Activated naive CD4-positive, alpha-beta T cell treated with anti-CD3 and anti-CD28 coated beads, Interleukin-2, amount 50 U/mL, for 16 hours (primary cell): ENCODE measurements around the gene TSPAN2.

Experiments used
- DNase-seq: peaks from one replicate; pipeline ENCODE4 v3.0.0-alpha.2; 2020

TSPAN2 gene

GRCh38 chr1:115112496-115113375 is 23.4 kb upstream of the TSPAN2 start:
- peak; percentile 36 for DNase-seq

DNA sequence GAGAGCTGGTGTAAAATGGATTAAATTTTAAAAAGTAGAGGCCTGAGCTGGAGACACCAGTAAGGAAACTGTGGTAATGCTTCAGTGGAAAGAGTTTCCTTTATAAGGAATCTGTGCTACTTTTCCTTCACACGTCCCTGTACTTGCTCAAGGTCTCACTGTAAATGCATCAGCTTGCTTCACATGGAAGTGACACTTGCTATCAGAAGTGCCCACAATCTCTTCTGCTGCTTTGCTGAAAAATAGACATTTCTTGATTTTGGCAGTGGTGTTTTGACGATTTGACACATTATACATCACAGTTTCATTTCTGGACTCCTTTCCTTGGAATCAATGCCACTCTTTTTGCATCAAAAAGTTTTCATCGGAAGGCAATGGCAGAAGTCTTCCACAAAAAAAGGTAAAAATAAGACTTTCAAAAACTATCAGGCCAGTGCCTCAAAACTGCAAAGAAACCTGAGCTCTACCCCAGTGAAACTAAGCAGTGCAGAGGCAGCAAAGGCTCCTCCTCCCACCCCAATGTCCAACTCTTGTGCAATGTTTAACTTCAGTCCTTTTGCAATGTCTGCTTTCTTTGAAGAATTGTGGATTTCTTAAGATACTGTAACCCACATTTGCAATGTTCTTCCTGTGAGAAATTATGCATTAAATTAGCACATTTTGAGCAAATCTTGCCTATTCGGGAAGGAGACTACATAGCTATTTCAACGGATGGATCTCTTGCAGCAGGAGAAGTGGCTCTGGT is 18.4 kb upstream of the TSPAN2 start:
- DNase-seq = no peak

DNA sequence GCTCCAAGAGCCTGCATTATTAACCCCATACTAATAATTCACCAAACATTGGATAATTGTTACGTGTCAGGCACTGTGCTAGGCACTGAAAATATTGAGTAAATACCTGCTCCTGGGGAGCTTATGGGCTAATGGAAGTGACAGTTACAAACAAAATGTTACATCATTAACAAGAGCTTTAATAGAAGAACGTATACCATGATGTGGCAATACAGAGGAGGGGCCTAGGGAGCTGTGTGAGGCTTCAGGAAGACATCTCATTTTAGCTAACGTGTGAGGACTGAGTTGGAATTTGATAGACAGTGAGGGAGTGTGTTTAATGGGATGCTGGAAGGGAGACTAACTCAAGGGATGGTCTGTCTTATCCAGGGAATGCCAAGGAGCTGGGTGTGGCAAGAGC is 16.5 kb upstream of the TSPAN2 start:
- no peak for DNase-seq

- DNase-seq = no peak
Observed at GRCh38 chr1:115099693-115100050, 10.4 kb upstream of the TSPAN2 start.

DNA sequence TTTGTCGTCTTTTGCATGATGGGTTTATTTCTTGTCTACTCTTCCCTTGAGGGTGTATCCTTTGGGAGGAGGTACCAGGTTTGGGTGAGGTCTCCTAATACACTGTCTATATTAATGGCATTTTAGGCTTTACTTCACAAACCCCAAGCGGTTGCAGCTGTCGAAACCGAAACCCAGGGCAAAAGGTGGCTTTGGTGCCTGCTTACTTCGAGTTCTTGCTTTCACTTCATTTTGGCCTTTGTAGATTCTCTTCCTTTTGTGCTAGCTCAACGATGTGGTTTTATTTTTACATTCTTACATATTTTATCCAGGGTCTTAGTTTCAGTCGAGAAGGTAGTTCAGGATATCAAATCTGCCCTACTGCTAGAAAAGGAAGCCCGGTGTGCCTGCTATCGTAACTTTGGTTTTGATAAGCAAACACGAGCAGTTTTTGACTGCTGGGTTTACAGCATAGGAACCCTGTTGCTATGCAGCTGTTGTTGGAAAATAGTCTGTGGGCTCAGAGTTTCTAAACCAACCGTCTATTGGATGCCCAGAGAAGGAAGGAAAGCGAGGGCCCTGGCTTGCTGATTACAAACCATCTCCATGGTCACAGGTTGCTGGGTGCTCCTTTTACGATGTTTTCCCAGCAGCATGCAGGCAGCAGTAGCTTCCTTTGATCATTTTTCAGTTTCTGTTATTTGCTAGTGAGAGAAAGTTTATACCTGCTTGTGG is 9.8 kb upstream of the TSPAN2 start:
- DNase-seq = peak; percentile 59

DNA sequence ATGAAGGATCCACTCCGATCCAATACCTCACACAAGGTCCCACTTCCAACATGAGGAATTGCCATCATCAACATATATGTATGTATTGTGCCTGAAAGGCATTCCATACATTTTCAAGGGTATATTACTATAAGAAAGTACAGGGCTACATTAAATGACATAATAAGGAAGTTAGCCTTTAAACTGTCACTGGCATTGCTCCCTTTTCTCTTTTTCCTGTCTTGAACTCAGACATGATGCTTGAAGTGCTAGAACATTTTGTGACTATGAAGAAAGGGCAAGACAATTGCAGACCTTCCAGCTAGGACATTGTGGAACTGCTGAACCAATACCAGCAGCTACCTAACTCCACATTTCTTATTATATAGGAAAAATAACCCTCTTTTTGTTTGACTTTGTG is 2.9 kb upstream of the TSPAN2 start:
- no peak for DNase-seq

GRCh38 chr1:115091572-115091971 is 2.3 kb upstream of the TSPAN2 start:
- no peak for DNase-seq

DNA sequence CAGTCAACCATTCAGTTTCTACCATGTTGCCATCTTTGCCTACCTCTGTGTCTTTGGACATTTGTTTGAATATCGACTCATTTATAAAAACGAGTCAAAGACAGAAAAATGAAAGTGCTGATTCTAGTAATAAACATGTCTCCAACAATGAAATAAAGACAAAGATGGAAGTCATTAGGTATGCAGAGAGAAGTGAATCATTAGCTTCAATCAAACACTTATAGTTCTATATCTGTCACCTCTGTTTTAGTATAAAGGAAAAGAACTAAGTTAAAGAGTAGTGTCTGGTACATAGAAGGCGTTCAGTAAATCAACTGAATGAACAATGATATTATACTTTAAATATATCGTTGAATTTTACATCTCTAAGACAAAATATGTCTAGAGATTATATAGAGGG is 1.7 kb upstream of the TSPAN2 start:
- no peak for DNase-seq

GRCh38 chr1:115090540-115090939 is 1.2 kb upstream of the TSPAN2 start:
- DNase-seq = no peak

GRCh38 chr1:115090186-115090490 is 835 bp upstream of the TSPAN2 start:
- DNase-seq = no peak

- no peak for DNase-seq
Observed at GRCh38 chr1:115088871-115089419, 358 bp downstream of the TSPAN2 start.

DNA sequence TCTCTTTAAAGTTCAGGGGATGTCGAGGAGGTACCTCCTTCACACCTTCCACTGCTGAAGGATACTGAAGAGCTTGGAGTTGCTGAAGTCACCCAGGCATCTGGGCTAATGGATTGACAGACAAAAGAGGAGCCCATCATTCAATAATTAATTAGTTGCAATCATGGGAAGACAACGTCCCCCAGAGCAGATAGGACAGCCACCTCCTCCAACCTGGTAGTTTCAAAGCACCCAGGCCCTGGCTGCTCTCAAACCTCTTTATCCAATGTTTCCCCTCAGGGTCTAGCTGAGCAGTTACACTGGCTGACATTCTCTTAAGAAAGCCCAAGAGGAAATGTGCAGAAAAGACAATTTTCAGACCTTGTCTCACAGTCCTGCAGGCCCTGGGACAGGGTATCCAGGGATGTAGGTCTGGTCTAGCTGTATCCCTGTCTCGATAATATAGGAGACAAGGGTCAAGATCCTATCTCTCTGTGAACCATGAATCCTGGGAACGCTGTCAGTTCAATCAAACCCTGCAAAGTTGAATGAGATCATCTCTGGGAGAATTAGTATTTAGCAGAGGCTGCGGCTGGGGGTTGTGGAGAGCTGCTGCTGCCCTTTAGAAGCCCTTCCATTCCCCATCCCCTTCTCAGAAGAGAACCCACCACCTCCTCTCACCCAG is 1.1 kb downstream of the TSPAN2 start:
- DNase-seq = no peak

DNA sequence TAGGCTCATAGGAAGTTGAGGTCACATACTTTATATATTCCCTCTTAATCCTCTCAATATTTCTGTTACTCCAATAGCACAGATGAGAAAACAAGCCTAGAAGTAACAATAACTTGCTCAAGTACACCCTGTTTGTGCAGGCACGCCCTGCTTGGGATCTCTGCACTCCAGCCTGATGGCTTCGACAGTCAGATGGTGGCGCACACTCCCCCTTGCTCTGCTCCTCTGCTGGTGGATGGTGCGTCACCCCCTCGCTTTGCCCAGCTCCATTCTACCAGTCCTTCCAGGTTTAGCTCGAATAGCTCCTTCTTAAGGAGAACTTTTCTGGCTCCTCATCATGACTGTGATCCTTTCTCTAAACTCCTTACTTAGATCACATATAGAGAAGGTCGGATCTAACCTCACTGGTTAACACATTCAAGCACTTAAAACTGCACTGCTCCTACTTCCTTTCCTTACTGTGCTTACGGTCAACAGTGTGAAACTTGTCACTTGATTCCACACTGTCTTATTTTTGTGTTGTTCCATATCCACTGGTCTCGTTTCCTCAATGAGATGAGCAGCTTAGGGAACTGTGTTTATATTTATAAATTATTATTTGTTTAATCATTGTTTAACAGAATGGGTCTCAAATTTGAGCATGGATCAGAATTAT is 3.0 kb downstream of the TSPAN2 start:
- DNase-seq = no peak

DNA sequence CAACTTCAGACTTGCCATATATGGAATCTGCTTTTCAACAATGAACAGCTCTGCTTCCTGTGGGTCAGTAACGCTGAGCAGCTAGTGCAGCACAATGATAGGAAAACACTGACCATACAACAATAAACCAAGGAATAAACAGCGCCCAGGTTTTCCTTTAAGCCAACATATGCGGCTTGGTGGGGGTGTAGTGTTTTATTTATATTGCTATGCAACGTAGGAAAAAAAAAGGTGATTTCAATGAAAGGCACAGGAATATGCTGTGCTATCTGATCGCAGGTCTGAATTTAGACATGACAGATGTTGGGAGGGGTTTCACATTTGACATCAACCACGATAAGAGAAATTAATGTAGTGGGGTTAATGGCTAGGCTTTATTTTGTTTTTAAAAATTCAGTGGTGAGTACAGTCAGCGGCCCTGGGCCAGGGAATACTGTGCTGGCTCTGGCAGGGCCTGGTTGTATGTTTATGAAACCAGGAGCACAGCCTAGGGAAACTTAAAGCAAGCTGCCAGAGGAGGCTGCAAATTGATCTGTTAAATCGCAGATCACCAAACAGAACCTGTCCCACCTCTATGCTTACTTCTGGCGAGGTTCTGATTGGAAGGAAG is 4.3 kb downstream of the TSPAN2 start:
- no peak for DNase-seq

- no peak for DNase-seq
Observed at GRCh38 chr1:115082949-115083348, 6.4 kb downstream of the TSPAN2 start.

DNA sequence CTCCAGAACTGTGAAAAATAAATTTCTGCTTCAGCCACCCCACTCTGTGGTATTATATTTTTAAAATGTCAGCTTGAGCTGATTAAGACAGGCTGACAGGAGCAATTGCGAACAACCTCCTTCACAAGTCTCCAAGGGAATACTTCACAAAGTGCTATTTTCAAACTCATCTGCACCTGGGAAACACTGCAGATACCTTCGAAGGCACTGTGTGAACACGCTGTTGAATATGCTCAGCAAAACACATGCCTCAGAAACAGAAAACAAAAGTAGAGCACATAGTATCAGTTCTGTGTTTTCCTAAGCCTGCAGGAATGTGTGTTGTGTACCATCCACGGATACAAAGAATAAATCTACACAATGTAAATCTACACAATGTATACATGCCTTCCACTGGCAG is 10.6 kb downstream of the TSPAN2 start:
- DNase-seq = no peak

GRCh38 chr1:115077984-115078330 is 11.3 kb downstream of the TSPAN2 start:
- no peak for DNase-seq

DNA sequence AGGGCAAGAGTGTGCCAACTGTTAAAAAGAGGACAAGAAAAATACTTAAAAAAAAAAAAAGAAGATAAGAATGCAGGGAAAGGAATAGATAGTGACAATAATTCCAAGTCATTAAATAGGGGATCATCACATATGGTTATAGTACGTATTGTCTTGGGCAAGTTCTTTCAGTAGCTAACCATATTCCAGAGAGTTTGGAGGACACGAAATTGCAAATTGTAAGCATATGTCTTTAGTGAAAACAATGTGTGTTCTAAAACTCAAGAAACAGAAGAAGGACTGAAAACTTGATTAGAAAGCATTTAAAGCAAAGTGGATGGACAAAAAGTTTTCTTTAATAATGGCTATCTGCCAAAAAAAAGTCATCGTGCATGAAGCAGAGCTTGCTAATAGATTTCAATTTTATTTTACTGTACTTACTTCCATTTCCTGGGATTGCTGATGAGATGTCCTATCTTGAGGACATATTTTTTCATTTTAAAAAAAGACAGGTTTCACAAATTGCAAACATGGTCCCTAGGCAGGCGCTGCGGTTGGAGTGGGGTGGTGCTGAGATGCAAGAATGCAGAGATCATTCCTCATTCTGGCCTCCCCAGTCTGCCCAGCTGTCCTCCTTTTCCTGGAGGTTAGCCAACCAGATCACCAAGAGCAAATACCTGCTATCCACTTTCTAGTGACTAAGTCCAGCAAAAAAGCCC is 11.9 kb downstream of the TSPAN2 start:
- DNase-seq = no peak

DNA sequence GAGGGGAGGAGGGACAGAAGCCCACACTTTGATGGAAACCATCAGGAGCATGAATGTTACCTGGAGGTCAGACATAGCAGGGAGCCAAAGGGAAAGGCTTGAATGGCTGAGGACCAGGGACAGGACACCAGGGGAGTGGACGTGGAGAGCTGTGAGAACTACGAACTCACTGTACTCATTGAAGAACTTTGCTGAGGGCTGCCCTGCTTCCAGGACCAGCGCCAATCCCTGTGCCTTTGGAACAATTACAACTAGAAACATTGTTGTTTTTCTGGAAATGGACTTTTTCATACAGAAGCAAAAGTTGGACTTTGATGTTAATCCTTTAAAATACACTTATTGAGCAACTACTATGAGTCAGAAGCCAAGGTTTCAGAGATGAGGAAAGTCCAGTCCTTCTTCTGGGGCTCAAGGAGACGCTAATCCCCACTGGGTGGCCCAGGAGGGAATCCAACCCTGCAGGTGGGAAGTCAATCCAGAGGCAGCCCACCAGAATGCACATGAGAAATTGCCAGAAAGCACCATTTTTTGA is 12.9 kb downstream of the TSPAN2 start:
- no peak for DNase-seq

- no peak for DNase-seq
Observed at GRCh38 chr1:115074839-115075534, 14.3 kb downstream of the TSPAN2 start.
